KOPT-K1 (cell line): Measurements from ENCODE around the gene CDK5R1.

Experiments used
- H3K27ac ChIP-seq: fragments of 200-600 bp; sonication (generic); 2 replicates; pipeline ENCODE4 v1.5.1; 2016; ENCODE audit warnings: antibody characterized with exemption, mild to moderate bottlenecking, low read depth, low read length; ENCODE audit not compliant: poor library complexity, severe bottlenecking
- H3K36me3 ChIP-seq: fragments of 200-600 bp; sonication (generic); 2 replicates; pipeline ENCODE4 v1.5.1; 2017; ENCODE audit warnings: antibody characterized with exemption, mild to moderate bottlenecking, low read length, moderate library complexity; ENCODE audit not compliant: insufficient read depth
- H3K9me3 ChIP-seq: fragments of 200-600 bp; sonication (generic); 2 replicates; pipeline ENCODE4 v1.5.1; 2017; ENCODE audit warnings: antibody characterized with exemption, low read length, mild to moderate bottlenecking; ENCODE audit not compliant: insufficient read depth, poor library complexity, severe bottlenecking

The CDK5R1 gene

GRCh38 chr17:32527146-32527545 lies 40.4 kb downstream of the CDK5R1 start:
- Histone ChIP-seq H3K27ac (no peak overlapping the region), H3K9me3 (no peaks in the 10 kb centered on the region), H3K36me3 (no peaks in the 10 kb centered on the region)

GRCh38 chr17:32528825-32529224 lies 42.0 kb downstream of the CDK5R1 start:
- Histone ChIP-seq H3K9me3 (no peaks in the 10 kb centered on the region), H3K36me3 (no peaks in the 10 kb centered on the region), H3K27ac (no peak overlapping the region)

- no peak overlapping the region for H3K27ac ChIP-seq
- H3K9me3 ChIP-seq: no peaks in the 10 kb centered on the region
- no peaks in the 10 kb centered on the region for H3K36me3 ChIP-seq
Observed at GRCh38 chr17:32529604-32530003, 42.8 kb downstream of the CDK5R1 start.

GRCh38 chr17:32533296-32533695 lies 46.5 kb downstream of the CDK5R1 start:
- Histone ChIP-seq H3K9me3 (no peaks in the 10 kb centered on the region), H3K27ac (no peak overlapping the region), H3K36me3 (no peaks in the 10 kb centered on the region)

- no peaks in the 10 kb centered on the region for H3K36me3 ChIP-seq
- no peak overlapping the region for H3K27ac ChIP-seq
- no peaks in the 10 kb centered on the region for H3K9me3 ChIP-seq
Observed at GRCh38 chr17:32536736-32537643, 50.2 kb downstream of the CDK5R1 start.
